Measurements from ENCODE around the gene GGA3.

GGA3 gene

GRCh38 chr17:75273977-75274708 is 12.7 kb upstream of the GGA3 start:
- Histone ChIP-seq H3K27ac (ENCODE audit: low read depth, low read length) (no peak overlapping the region), H3K79me2 (ENCODE audit: control insufficient read depth, insufficient read depth, low read length) (no peaks in the 10 kb centered on the region), H2AK5ac (ENCODE audit: low read length) (no peak overlapping the region), H3K18ac (ENCODE audit: low read length) (no peak overlapping the region), H4K8ac (ENCODE audit: low read depth, low read length) (no peak overlapping the region), H2BK15ac (replicated peaks; ENCODE audit: low read depth) (no peak overlapping the region), H4K5ac (ENCODE audit: low read length) (no peak overlapping the region), H3K4me2 (ENCODE audit: low read length) (no peak overlapping the region), H3K79me1 (ENCODE audit: low read length) (no peaks in the 10 kb centered on the region), H3K4ac (ENCODE audit: low read depth, low read length) (no peak overlapping the region), H3K36me3 (ENCODE audit: control insufficient read depth, insufficient read depth, low read length) (peaks cover 2% of the 10 kb centered on the region), H3K56ac (ENCODE audit: low read length) (no peak overlapping the region), H3K4me3 (ENCODE audit: low read length) (no peak overlapping the region), H3K4me1 (ENCODE audit: control insufficient read depth, low read depth, low read length) (no peaks in the 10 kb centered on the region), H3K27me3 (ENCODE audit: insufficient read depth, low read length, poor library complexity) (no peaks in the 10 kb centered on the region), H2BK120ac (ENCODE audit: low read depth, low read length) (no peak overlapping the region), H3K9ac (ENCODE audit: low read length) (no peak overlapping the region), H3K23ac (ENCODE audit: low read length) (no peak overlapping the region), H2BK5ac (ENCODE audit: low read length) (no peak overlapping the region)
- no peak for DNase-seq
- no CpG with 5 or more reads among the region's 7 CpGs for WGBS (ENCODE audit: extremely low coverage, insufficient coverage, low lambda C conversion rate)

DNA sequence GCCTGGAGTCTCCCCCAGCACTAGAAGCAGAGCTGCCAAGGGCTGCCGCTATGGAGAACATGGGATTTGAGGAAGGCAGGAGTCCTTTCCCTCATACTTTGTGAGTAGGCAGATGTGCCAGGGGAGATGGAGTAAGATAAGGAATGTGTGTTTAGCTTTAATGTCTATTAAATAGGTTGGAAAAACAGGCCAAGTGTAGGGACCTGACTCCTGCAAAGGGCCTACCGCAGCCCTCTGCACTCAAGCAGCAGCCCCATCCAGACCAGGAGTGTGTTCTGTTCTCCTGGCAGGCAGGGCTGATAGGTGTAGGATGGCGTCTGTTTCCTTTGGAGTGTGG is 11.4 kb upstream of the GGA3 start:
- Histone ChIP-seq H2BK15ac (replicated peaks; ENCODE audit: low read depth) (no peak overlapping the region), H3K79me1 (ENCODE audit: low read length) (no peaks in the 10 kb centered on the region), H3K23ac (ENCODE audit: low read length) (no peak overlapping the region), H3K4me2 (ENCODE audit: low read length) (no peak overlapping the region), H3K9ac (ENCODE audit: low read length) (no peak overlapping the region), H3K27me3 (ENCODE audit: insufficient read depth, low read length, poor library complexity) (no peaks in the 10 kb centered on the region), H3K4me3 (ENCODE audit: low read length) (no peak overlapping the region), H3K27ac (ENCODE audit: low read depth, low read length) (no peak overlapping the region), H3K4me1 (ENCODE audit: control insufficient read depth, low read depth, low read length) (peaks cover 2% of the 10 kb centered on the region), H3K18ac (ENCODE audit: low read length) (no peak overlapping the region), H2BK5ac (ENCODE audit: low read length) (no peak overlapping the region), H3K4ac (ENCODE audit: low read depth, low read length) (no peak overlapping the region), H4K8ac (ENCODE audit: low read depth, low read length) (no peak overlapping the region), H3K56ac (ENCODE audit: low read length) (no peak overlapping the region), H3K36me3 (ENCODE audit: control insufficient read depth, insufficient read depth, low read length) (peaks cover 2% of the 10 kb centered on the region), H2BK120ac (ENCODE audit: low read depth, low read length) (no peak overlapping the region), H4K5ac (ENCODE audit: low read length) (no peak overlapping the region), H2AK5ac (ENCODE audit: low read length) (no peak overlapping the region), H3K79me2 (ENCODE audit: control insufficient read depth, insufficient read depth, low read length) (no peaks in the 10 kb centered on the region)
- WGBS (ENCODE audit: extremely low coverage, insufficient coverage, low lambda C conversion rate): no CpG with 5 or more reads among the region's 3 CpGs
- no peak for DNase-seq

GRCh38 chr17:75271955-75272847 is 10.8 kb upstream of the GGA3 start:
- no peak overlapping the region for H4K5ac ChIP-seq (ENCODE audit: low read length)
- H4K8ac ChIP-seq (ENCODE audit: low read depth, low read length): no peak overlapping the region
- H3K36me3 ChIP-seq (ENCODE audit: control insufficient read depth, insufficient read depth, low read length): peaks cover 2% of the 10 kb centered on the region
- no peak overlapping the region for H3K27ac ChIP-seq (ENCODE audit: low read depth, low read length)
- no peak overlapping the region for H2BK5ac ChIP-seq (ENCODE audit: low read length)
- H3K18ac ChIP-seq (ENCODE audit: low read length): no peak overlapping the region
- H2BK120ac ChIP-seq (ENCODE audit: low read depth, low read length): no peak overlapping the region
- peaks cover 2% of the 10 kb centered on the region for H3K4me1 ChIP-seq (ENCODE audit: control insufficient read depth, low read depth, low read length)
- no CpG with 5 or more reads among the region's 24 CpGs for WGBS (ENCODE audit: extremely low coverage, insufficient coverage, low lambda C conversion rate)
- H3K4ac ChIP-seq (ENCODE audit: low read depth, low read length): no peak overlapping the region
- H2BK15ac ChIP-seq (replicated peaks; ENCODE audit: low read depth): no peak overlapping the region
- no peak overlapping the region for H3K4me3 ChIP-seq (ENCODE audit: low read length)
- H3K9ac ChIP-seq (ENCODE audit: low read length): peak overlapping the region; percentile 95
- H3K27me3 ChIP-seq (ENCODE audit: insufficient read depth, low read length, poor library complexity): no peaks in the 10 kb centered on the region
- H3K79me2 ChIP-seq (ENCODE audit: control insufficient read depth, insufficient read depth, low read length): no peaks in the 10 kb centered on the region
- no peak overlapping the region for H3K23ac ChIP-seq (ENCODE audit: low read length)
- H2AK5ac ChIP-seq (ENCODE audit: low read length): no peak overlapping the region
- H3K56ac ChIP-seq (ENCODE audit: low read length): peak overlapping the region; percentile 97
- no peak for DNase-seq
- H3K79me1 ChIP-seq (ENCODE audit: low read length): no peaks in the 10 kb centered on the region
- peak overlapping the region; percentile 97 for H3K4me2 ChIP-seq (ENCODE audit: low read length)

GRCh38 chr17:75271233-75271954 is 10.0 kb upstream of the GGA3 start:
- H3K79me1 ChIP-seq (ENCODE audit: low read length): no peaks in the 10 kb centered on the region
- H2AK5ac ChIP-seq (ENCODE audit: low read length): no peak overlapping the region
- WGBS (ENCODE audit: extremely low coverage, insufficient coverage, low lambda C conversion rate): no CpG with 5 or more reads among the region's 74 CpGs
- peaks cover 2% of the 10 kb centered on the region for H3K4me1 ChIP-seq (ENCODE audit: control insufficient read depth, low read depth, low read length)
- DNase-seq: peak; percentile 67
- H4K8ac ChIP-seq (ENCODE audit: low read depth, low read length): no peak overlapping the region
- H3K4me2 ChIP-seq (ENCODE audit: low read length): peak overlapping the region; percentile 97
- H3K4me3 ChIP-seq (ENCODE audit: low read length): peak overlapping the region; percentile 72
- no peak overlapping the region for H2BK120ac ChIP-seq (ENCODE audit: low read depth, low read length)
- H3K4ac ChIP-seq (ENCODE audit: low read depth, low read length): peak overlapping the region; percentile 81
- no peak overlapping the region for H3K27ac ChIP-seq (ENCODE audit: low read depth, low read length)
- no peak overlapping the region for H2BK5ac ChIP-seq (ENCODE audit: low read length)
- peaks cover 6% of the 10 kb centered on the region for H3K36me3 ChIP-seq (ENCODE audit: control insufficient read depth, insufficient read depth, low read length)
- H4K5ac ChIP-seq (ENCODE audit: low read length): no peak overlapping the region
- H3K23ac ChIP-seq (ENCODE audit: low read length): peak overlapping the region; percentile 66
- no peaks in the 10 kb centered on the region for H3K27me3 ChIP-seq (ENCODE audit: insufficient read depth, low read length, poor library complexity)
- H2BK15ac ChIP-seq (replicated peaks; ENCODE audit: low read depth): no peak overlapping the region
- H3K56ac ChIP-seq (ENCODE audit: low read length): peak overlapping the region; percentile 97
- H3K79me2 ChIP-seq (ENCODE audit: control insufficient read depth, insufficient read depth, low read length): no peaks in the 10 kb centered on the region
- peak overlapping the region; percentile 35 for H3K18ac ChIP-seq (ENCODE audit: low read length)
- H3K9ac ChIP-seq (ENCODE audit: low read length): peak overlapping the region; percentile 95

DNA sequence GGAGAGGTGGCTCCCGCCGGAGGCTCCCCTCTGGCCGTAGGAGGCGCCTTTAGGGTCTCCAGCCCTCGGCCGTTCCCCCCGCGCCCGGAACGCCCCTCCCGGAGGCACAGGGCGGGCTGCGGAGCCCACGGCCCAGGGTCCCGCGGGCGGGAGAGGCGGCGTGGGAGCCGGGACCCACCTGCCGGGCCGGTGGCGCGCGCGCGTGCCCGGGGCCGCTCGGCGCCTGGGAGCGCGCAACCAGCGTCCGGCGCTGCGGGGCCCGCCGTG is 9.5 kb upstream of the GGA3 start, which contains the start of gene MIF4GD:
Gene MIF4GD, minus strand, starts transcription at position 266 of the 267 bp plus-strand sequence. CDS start 1,036 bp downstream, outside the sequence.
- H3K23ac ChIP-seq (ENCODE audit: low read length): peak within 1 kb of the TSS; percentile 66
- no peak within 1 kb of the TSS for H2BK15ac ChIP-seq (replicated peaks; ENCODE audit: low read depth)
- peak within 1 kb of the TSS; percentile 81 for H3K4ac ChIP-seq (ENCODE audit: low read depth, low read length)
- H2BK120ac ChIP-seq (ENCODE audit: low read depth, low read length): no peak within 1 kb of the TSS
- peak within 1 kb of the TSS; percentile 97 for H3K56ac ChIP-seq (ENCODE audit: low read length)
- no peaks in the 10 kb centered on the region for H3K79me2 ChIP-seq (ENCODE audit: control insufficient read depth, insufficient read depth, low read length)
- H3K18ac ChIP-seq (ENCODE audit: low read length): peak within 1 kb of the TSS; percentile 35
- H3K27ac ChIP-seq (ENCODE audit: low read depth, low read length): no peak within 1 kb of the TSS
- H4K8ac ChIP-seq (ENCODE audit: low read depth, low read length): no peak within 1 kb of the TSS
- no peak within 1 kb of the TSS for H2BK5ac ChIP-seq (ENCODE audit: low read length)
- H3K4me1 ChIP-seq (ENCODE audit: control insufficient read depth, low read depth, low read length): peaks cover 2% of the 10 kb centered on the region
- no CpG with 5 or more reads among the region's 39 CpGs for WGBS (ENCODE audit: extremely low coverage, insufficient coverage, low lambda C conversion rate)
- peaks cover 9% of the 10 kb centered on the region for H3K36me3 ChIP-seq (ENCODE audit: control insufficient read depth, insufficient read depth, low read length)
- no peaks in the 10 kb centered on the region for H3K27me3 ChIP-seq (ENCODE audit: insufficient read depth, low read length, poor library complexity)
- H3K4me3 ChIP-seq (ENCODE audit: low read length): peak within 1 kb of the TSS; percentile 81
- H2AK5ac ChIP-seq (ENCODE audit: low read length): no peak within 1 kb of the TSS
- no peak within 1 kb of the TSS for H4K5ac ChIP-seq (ENCODE audit: low read length)
- no peak for DNase-seq
- peak within 1 kb of the TSS; percentile 95 for H3K9ac ChIP-seq (ENCODE audit: low read length)
- H3K4me2 ChIP-seq (ENCODE audit: low read length): peak within 1 kb of the TSS; percentile 99
- H3K79me1 ChIP-seq (ENCODE audit: low read length): no peaks in the 10 kb centered on the region
